ENCODE measurements around the gene MFN2.
A peak's percentile ranks its signal among the peaks of the same experiment; 100 is the strongest.

The MFN2 gene

GRCh38 chr1:11946647-11947046, 33.6 kb upstream of the MFN2 start:
- Histone ChIP-seq H3K27me3 (ENCODE audit: insufficient read depth, low read length, poor library complexity) (no peaks in the 10 kb centered on the region), H3K79me2 (ENCODE audit: insufficient read depth, low read length) (no peaks in the 10 kb centered on the region), H3K4me2 (ENCODE audit: insufficient read depth, low read length) (no peak overlapping the region), H3K36me3 (ENCODE audit: insufficient read depth, low read length) (0 out of 2 replicates have a peak, but pooled peaks cover 12% of the 10 kb centered on the region), H3K9ac (ENCODE audit: low read depth, low read length) (no peak overlapping the region), H3K9me3 (ENCODE audit: insufficient read depth, low read length, severe bottlenecking) (no peaks in the 10 kb centered on the region), H3K27ac (ENCODE audit: low read length) (no peak overlapping the region), H3K4me3 (ENCODE audit: low read depth in 1 of 2, low read length in 2 of 2) (no peak overlapping the region), H2AFZ (ENCODE audit: low read depth, low read length) (no peak overlapping the region), H4K20me1 (ENCODE audit: insufficient read depth, low read length) (no peaks in the 10 kb centered on the region), H3K4me1 (ENCODE audit: insufficient read depth, low read length) (no peaks in the 10 kb centered on the region)
- no peak for ATAC-seq (ENCODE audit: insufficient read depth, low read depth)
- TF ChIP-seq EZH2 (IDR thresholded peaks at IDR 0.05; ENCODE audit: borderline replicate concordance, low read depth, low read length, severe bottlenecking) = no peak
- no peak for TF ChIP-seq CTCF (IDR thresholded peaks at IDR 0.05; ENCODE audit: borderline replicate concordance, extremely low read depth, low read length, poor library complexity, severe bottlenecking)
- no peak for DNase-seq

GRCh38 chr1:11948822-11949458, 31.3 kb upstream of the MFN2 start:
- Histone ChIP-seq H3K27me3 (ENCODE audit: insufficient read depth, low read length, poor library complexity) (no peaks in the 10 kb centered on the region), H3K36me3 (ENCODE audit: insufficient read depth, low read length) (0 out of 2 replicates have a peak, but pooled peaks cover 12% of the 10 kb centered on the region), H3K9ac (ENCODE audit: low read depth, low read length) (no peak overlapping the region), H2AFZ (ENCODE audit: low read depth, low read length) (no peak overlapping the region), H3K9me3 (ENCODE audit: insufficient read depth, low read length, severe bottlenecking) (no peaks in the 10 kb centered on the region), H3K4me1 (ENCODE audit: insufficient read depth, low read length) (no peaks in the 10 kb centered on the region), H3K4me2 (ENCODE audit: insufficient read depth, low read length) (no peak overlapping the region), H4K20me1 (ENCODE audit: insufficient read depth, low read length) (no peaks in the 10 kb centered on the region), H3K4me3 (ENCODE audit: low read depth in 1 of 2, low read length in 2 of 2) (no peak overlapping the region), H3K27ac (ENCODE audit: low read length) (no peak overlapping the region), H3K79me2 (ENCODE audit: insufficient read depth, low read length) (no peaks in the 10 kb centered on the region)
- ATAC-seq (ENCODE audit: insufficient read depth, low read depth) (peak; percentile 48; the same call in 1 of the 3 replicates), DNase-seq (peak; percentile 43)
- TF ChIP-seq EZH2 (IDR thresholded peaks at IDR 0.05; ENCODE audit: borderline replicate concordance, low read depth, low read length, severe bottlenecking) (no peak), CTCF (IDR thresholded peaks at IDR 0.05; ENCODE audit: borderline replicate concordance, extremely low read depth, low read length, poor library complexity, severe bottlenecking) (no peak)

- Histone ChIP-seq H3K36me3 (ENCODE audit: insufficient read depth, low read length) (peaks cover 18% of the 10 kb centered on the region; the same call in 1 of the 2 replicates), H3K79me2 (ENCODE audit: insufficient read depth, low read length) (no peaks in the 10 kb centered on the region), H3K4me2 (ENCODE audit: insufficient read depth, low read length) (no peak overlapping the region), H3K4me1 (ENCODE audit: insufficient read depth, low read length) (no peaks in the 10 kb centered on the region), H4K20me1 (ENCODE audit: insufficient read depth, low read length) (no peaks in the 10 kb centered on the region), H3K9ac (ENCODE audit: low read depth, low read length) (no peak overlapping the region), H3K9me3 (ENCODE audit: insufficient read depth, low read length, severe bottlenecking) (no peaks in the 10 kb centered on the region), H2AFZ (ENCODE audit: low read depth, low read length) (no peak overlapping the region), H3K27me3 (ENCODE audit: insufficient read depth, low read length, poor library complexity) (no peaks in the 10 kb centered on the region), H3K27ac (ENCODE audit: low read length) (no peak overlapping the region), H3K4me3 (ENCODE audit: low read depth in 1 of 2, low read length in 2 of 2) (no peak overlapping the region)
- ATAC-seq (ENCODE audit: insufficient read depth, low read depth) = no peak
- TF ChIP-seq EZH2 (IDR thresholded peaks at IDR 0.05; ENCODE audit: borderline replicate concordance, low read depth, low read length, severe bottlenecking) (no peak), CTCF (IDR thresholded peaks at IDR 0.05; ENCODE audit: borderline replicate concordance, extremely low read depth, low read length, poor library complexity, severe bottlenecking) (no peak)
- no peak for DNase-seq
Measured at GRCh38 chr1:11951901-11952300, 28.3 kb upstream of the MFN2 start.
